Measurements from ENCODE around the gene FRK. TPM values are rescaled to one million over a fixed set of nuclear protein-coding genes. Genes with fewer than 3 reads are reported as not detected.

FRK gene
- total RNA-seq, 1 donor from 2014 or later = 0.05 TPM

GRCh38 chr6:116029535-116029934, 31.2 kb downstream of the FRK start:
- DNase-seq (ENCODE audit: extremely low spot score, unreplicated experiment) = no peak
- H3K36me3 Mint-ChIP-seq (ENCODE audit: unreplicated experiment) = no peaks in the 10 kb centered on the region
- TF ChIP-seq CTCF (IDR thresholded peaks at IDR 0.05) = no peak
- H3K27me3 Mint-ChIP-seq (ENCODE audit: unreplicated experiment) = no peaks in the 10 kb centered on the region
- H3K27ac Mint-ChIP-seq (ENCODE audit: unreplicated experiment) = no peak overlapping the region
- H3K4me1 Mint-ChIP-seq (ENCODE audit: unreplicated experiment) = peaks cover 13% of the 10 kb centered on the region
- no peak overlapping the region for H3K4me3 Mint-ChIP-seq (ENCODE audit: unreplicated experiment)
- no peaks in the 10 kb centered on the region for H3K9me3 Mint-ChIP-seq (ENCODE audit: unreplicated experiment)

GRCh38 chr6:116028233-116028632, 32.5 kb downstream of the FRK start:
- no peak overlapping the region for H3K27ac Mint-ChIP-seq (ENCODE audit: unreplicated experiment)
- H3K9me3 Mint-ChIP-seq (ENCODE audit: unreplicated experiment) = no peaks in the 10 kb centered on the region
- no peaks in the 10 kb centered on the region for H3K36me3 Mint-ChIP-seq (ENCODE audit: unreplicated experiment)
- H3K4me1 Mint-ChIP-seq (ENCODE audit: unreplicated experiment) = peaks cover 5% of the 10 kb centered on the region
- H3K27me3 Mint-ChIP-seq (ENCODE audit: unreplicated experiment) = no peaks in the 10 kb centered on the region
- H3K4me3 Mint-ChIP-seq (ENCODE audit: unreplicated experiment) = no peak overlapping the region
- TF ChIP-seq CTCF (IDR thresholded peaks at IDR 0.05) = no peak
- DNase-seq (ENCODE audit: extremely low spot score, unreplicated experiment) = no peak

- Mint-ChIP-seq H3K36me3 (ENCODE audit: unreplicated experiment) (no peaks in the 10 kb centered on the region), H3K4me1 (ENCODE audit: unreplicated experiment) (peaks cover 9% of the 10 kb centered on the region), H3K27me3 (ENCODE audit: unreplicated experiment) (no peaks in the 10 kb centered on the region)
Measured at GRCh38 chr6:116027801-116028200, 32.9 kb downstream of the FRK start.

GRCh38 chr6:116025405-116025804, 35.3 kb downstream of the FRK start:
- no peak overlapping the region for H3K27ac Mint-ChIP-seq (ENCODE audit: unreplicated experiment)

More at GRCh38 chr6:116027801-116028200, 32.9 kb downstream of the FRK start:
- Mint-ChIP-seq H3K27ac (ENCODE audit: unreplicated experiment) (no peak overlapping the region), H3K4me3 (ENCODE audit: unreplicated experiment) (no peak overlapping the region), H3K9me3 (ENCODE audit: unreplicated experiment) (no peaks in the 10 kb centered on the region)
- TF ChIP-seq CTCF (IDR thresholded peaks at IDR 0.05) = no peak
- DNase-seq (ENCODE audit: extremely low spot score, unreplicated experiment) = no peak

GRCh38 chr6:116022841-116023445, 37.7 kb downstream of the FRK start:
- no peak for DNase-seq (ENCODE audit: extremely low spot score, unreplicated experiment)
- Mint-ChIP-seq H3K4me3 (ENCODE audit: unreplicated experiment) (no peak overlapping the region), H3K36me3 (ENCODE audit: unreplicated experiment) (no peaks in the 10 kb centered on the region), H3K4me1 (ENCODE audit: unreplicated experiment) (peaks cover 13% of the 10 kb centered on the region), H3K27me3 (ENCODE audit: unreplicated experiment) (peaks cover 7% of the 10 kb centered on the region), H3K9me3 (ENCODE audit: unreplicated experiment) (no peaks in the 10 kb centered on the region), H3K27ac (ENCODE audit: unreplicated experiment) (no peak overlapping the region)
- no peak for TF ChIP-seq CTCF (IDR thresholded peaks at IDR 0.05)

More at GRCh38 chr6:116025405-116025804, 35.3 kb downstream of the FRK start:
- no peak for TF ChIP-seq CTCF (IDR thresholded peaks at IDR 0.05)
- Mint-ChIP-seq H3K4me3 (ENCODE audit: unreplicated experiment) (no peak overlapping the region), H3K36me3 (ENCODE audit: unreplicated experiment) (no peaks in the 10 kb centered on the region), H3K9me3 (ENCODE audit: unreplicated experiment) (no peaks in the 10 kb centered on the region), H3K27me3 (ENCODE audit: unreplicated experiment) (no peaks in the 10 kb centered on the region), H3K4me1 (ENCODE audit: unreplicated experiment) (peaks cover 13% of the 10 kb centered on the region)
- no peak for DNase-seq (ENCODE audit: extremely low spot score, unreplicated experiment)

All from osteocyte (in vitro differentiated cells).